ENCODE results near the gene TBC1D25.
A peak's percentile ranks its signal among the peaks of the same experiment; 100 is the strongest.

Gene TBC1D25

GRCh38 chrX:48509619-48510018, 29.9 kb upstream of the TBC1D25 start:
- H3K4me2 ChIP-seq (ENCODE audit: low read length): peak overlapping the region; percentile 71
- no peaks in the 10 kb centered on the region for H3K9me3 ChIP-seq (ENCODE audit: control insufficient read depth, low read length)
- no peaks in the 10 kb centered on the region for H3K36me3 ChIP-seq (ENCODE audit: control insufficient read depth, insufficient read depth, low read length)
- TF ChIP-seq CTCF (IDR thresholded peaks at IDR 0.05): no peak
- no peak overlapping the region for H3K27ac ChIP-seq
- H3K79me2 ChIP-seq: no peaks in the 10 kb centered on the region
- peak overlapping the region; percentile 85 for H2AFZ ChIP-seq
- H3K4me3 ChIP-seq (ENCODE audit: low read depth, low read length): peak overlapping the region; percentile 71
- H3K27me3 ChIP-seq (ENCODE audit: control insufficient read depth, insufficient read depth, low read length): no peaks in the 10 kb centered on the region
- H3K4me1 ChIP-seq: no peaks in the 10 kb centered on the region
- no peak overlapping the region for H3K9ac ChIP-seq

- no peak overlapping the region for H3K4me2 ChIP-seq (ENCODE audit: low read length)
- no peak overlapping the region for H3K4me3 ChIP-seq (ENCODE audit: low read depth, low read length)
- no peak overlapping the region for H2AFZ ChIP-seq
- H3K79me2 ChIP-seq: no peaks in the 10 kb centered on the region
- H3K4me1 ChIP-seq: no peaks in the 10 kb centered on the region
- H3K36me3 ChIP-seq (ENCODE audit: control insufficient read depth, insufficient read depth, low read length): no peaks in the 10 kb centered on the region
- H3K27me3 ChIP-seq (ENCODE audit: control insufficient read depth, insufficient read depth, low read length): no peaks in the 10 kb centered on the region
- no peak overlapping the region for H3K9ac ChIP-seq
- no peak overlapping the region for H3K27ac ChIP-seq
- no peaks in the 10 kb centered on the region for H3K9me3 ChIP-seq (ENCODE audit: control insufficient read depth, low read length)
- TF ChIP-seq CTCF (IDR thresholded peaks at IDR 0.05): peak; percentile 26
Measured at GRCh38 chrX:48511560-48511959, 28.0 kb upstream of the TBC1D25 start.

- no peak overlapping the region for H3K4me2 ChIP-seq (ENCODE audit: low read length)
- no peak overlapping the region for H3K9ac ChIP-seq
- no peaks in the 10 kb centered on the region for H3K36me3 ChIP-seq (ENCODE audit: control insufficient read depth, insufficient read depth, low read length)
- no peaks in the 10 kb centered on the region for H3K9me3 ChIP-seq (ENCODE audit: control insufficient read depth, low read length)
- H3K27ac ChIP-seq: no peak overlapping the region
- H2AFZ ChIP-seq: no peak overlapping the region
- no peak for TF ChIP-seq CTCF (IDR thresholded peaks at IDR 0.05)
- no peak overlapping the region for H3K4me3 ChIP-seq (ENCODE audit: low read depth, low read length)
- no peaks in the 10 kb centered on the region for H3K79me2 ChIP-seq
- no peaks in the 10 kb centered on the region for H3K4me1 ChIP-seq
- no peaks in the 10 kb centered on the region for H3K27me3 ChIP-seq (ENCODE audit: control insufficient read depth, insufficient read depth, low read length)
Measured at GRCh38 chrX:48512371-48512935, 27.1 kb upstream of the TBC1D25 start.

GRCh38 chrX:48513670-48514069, 25.8 kb upstream of the TBC1D25 start:
- TF ChIP-seq CTCF (IDR thresholded peaks at IDR 0.05): no peak
- Histone ChIP-seq H3K79me2 (no peaks in the 10 kb centered on the region), H3K9ac (no peak overlapping the region), H3K4me3 (ENCODE audit: low read depth, low read length) (no peak overlapping the region), H3K36me3 (ENCODE audit: control insufficient read depth, insufficient read depth, low read length) (no peaks in the 10 kb centered on the region), H3K4me2 (ENCODE audit: low read length) (no peak overlapping the region), H2AFZ (no peak overlapping the region), H3K27ac (no peak overlapping the region), H3K9me3 (ENCODE audit: control insufficient read depth, low read length) (no peaks in the 10 kb centered on the region), H3K27me3 (ENCODE audit: control insufficient read depth, insufficient read depth, low read length) (no peaks in the 10 kb centered on the region), H3K4me1 (no peaks in the 10 kb centered on the region)

- TF ChIP-seq CTCF (IDR thresholded peaks at IDR 0.05): no peak
- Histone ChIP-seq H3K27me3 (ENCODE audit: control insufficient read depth, insufficient read depth, low read length) (no peaks in the 10 kb centered on the region), H3K4me1 (no peaks in the 10 kb centered on the region), H3K4me2 (ENCODE audit: low read length) (no peak overlapping the region), H3K79me2 (no peaks in the 10 kb centered on the region), H3K36me3 (ENCODE audit: control insufficient read depth, insufficient read depth, low read length) (no peaks in the 10 kb centered on the region), H3K9me3 (ENCODE audit: control insufficient read depth, low read length) (no peaks in the 10 kb centered on the region), H3K4me3 (ENCODE audit: low read depth, low read length) (no peak overlapping the region), H2AFZ (no peak overlapping the region), H3K9ac (no peak overlapping the region), H3K27ac (no peak overlapping the region)
Measured at GRCh38 chrX:48514126-48514806, 25.2 kb upstream of the TBC1D25 start.
